ENCODE data around the gene OXNAD1. TPM values are rescaled to one million over a fixed set of nuclear protein-coding genes. Genes with fewer than 3 reads are reported as not detected.

OXNAD1 gene, protein sequence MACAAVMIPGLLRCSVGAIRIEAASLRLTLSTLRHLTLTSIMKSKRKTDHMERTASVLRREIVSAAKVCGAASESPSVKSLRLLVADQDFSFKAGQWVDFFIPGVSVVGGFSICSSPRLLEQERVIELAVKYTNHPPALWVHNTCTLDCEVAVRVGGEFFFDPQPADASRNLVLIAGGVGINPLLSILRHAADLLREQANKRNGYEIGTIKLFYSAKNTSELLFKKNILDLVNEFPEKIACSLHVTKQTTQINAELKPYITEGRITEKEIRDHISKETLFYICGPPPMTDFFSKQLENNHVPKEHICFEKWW
- 9.0 and 9.5 TPM in 2 replicates for total RNA-seq

DNA sequence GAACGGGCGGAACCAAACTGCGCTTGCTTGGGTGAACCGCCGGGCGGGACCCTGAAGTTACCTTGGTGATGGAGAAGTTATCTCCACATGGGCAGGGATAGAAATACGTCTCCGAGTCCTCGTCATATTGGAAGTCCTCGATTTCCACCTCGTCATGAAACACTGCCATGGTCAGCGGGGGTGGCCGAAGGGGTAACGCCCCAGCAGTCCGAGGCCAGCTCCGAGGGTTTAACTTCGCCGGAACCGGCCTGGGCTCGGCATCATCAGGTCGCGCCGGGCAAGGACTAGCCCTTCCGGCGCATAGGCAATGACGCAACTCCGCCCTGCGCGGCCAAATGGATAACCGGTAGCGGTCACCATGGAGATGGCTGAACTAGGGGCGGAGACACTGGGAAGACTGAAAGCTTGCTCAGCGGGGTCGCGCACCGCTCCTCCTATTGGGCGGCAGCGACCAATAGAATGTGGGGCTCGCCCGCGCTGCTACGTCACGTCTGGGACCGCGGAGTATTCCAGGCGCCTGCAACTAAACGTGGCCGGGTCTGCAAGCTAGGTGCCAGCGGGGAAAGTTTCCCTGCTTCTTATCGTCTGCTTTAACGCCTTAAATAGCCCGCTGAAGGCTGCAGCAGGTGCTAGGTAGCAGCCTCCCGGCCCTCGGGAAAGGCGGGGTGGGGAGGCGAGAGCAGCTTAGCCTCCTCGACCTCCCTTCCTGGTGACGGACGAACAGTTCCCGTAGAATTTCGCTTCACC lies at the start of gene OXNAD1, which contains the start of gene DPH3:
TSS of gene OXNAD1 (plus strand) at position 505 of the 747 bp plus-strand sequence. CDS start 5,741 bp downstream, outside the sequence.
TSS of gene DPH3 (minus strand) at position 236 of the 747 bp plus-strand sequence. CDS start at position 169, 67 bp downstream.
- DNase-seq (ENCODE audit: low read depth): peak; percentile 100
- TF ChIP-seq, protein P1, sequence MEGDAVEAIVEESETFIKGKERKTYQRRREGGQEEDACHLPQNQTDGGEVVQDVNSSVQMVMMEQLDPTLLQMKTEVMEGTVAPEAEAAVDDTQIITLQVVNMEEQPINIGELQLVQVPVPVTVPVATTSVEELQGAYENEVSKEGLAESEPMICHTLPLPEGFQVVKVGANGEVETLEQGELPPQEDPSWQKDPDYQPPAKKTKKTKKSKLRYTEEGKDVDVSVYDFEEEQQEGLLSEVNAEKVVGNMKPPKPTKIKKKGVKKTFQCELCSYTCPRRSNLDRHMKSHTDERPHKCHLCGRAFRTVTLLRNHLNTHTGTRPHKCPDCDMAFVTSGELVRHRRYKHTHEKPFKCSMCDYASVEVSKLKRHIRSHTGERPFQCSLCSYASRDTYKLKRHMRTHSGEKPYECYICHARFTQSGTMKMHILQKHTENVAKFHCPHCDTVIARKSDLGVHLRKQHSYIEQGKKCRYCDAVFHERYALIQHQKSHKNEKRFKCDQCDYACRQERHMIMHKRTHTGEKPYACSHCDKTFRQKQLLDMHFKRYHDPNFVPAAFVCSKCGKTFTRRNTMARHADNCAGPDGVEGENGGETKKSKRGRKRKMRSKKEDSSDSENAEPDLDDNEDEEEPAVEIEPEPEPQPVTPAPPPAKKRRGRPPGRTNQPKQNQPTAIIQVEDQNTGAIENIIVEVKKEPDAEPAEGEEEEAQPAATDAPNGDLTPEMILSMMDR (IDR thresholded peaks at IDR 0.05; ENCODE audit: insufficient read depth, low read depth, low read length): no peak
- H3K4me3 ChIP-seq (ENCODE audit: low read depth, low read length): peak within 1 kb of the TSS; percentile 92

DNA sequence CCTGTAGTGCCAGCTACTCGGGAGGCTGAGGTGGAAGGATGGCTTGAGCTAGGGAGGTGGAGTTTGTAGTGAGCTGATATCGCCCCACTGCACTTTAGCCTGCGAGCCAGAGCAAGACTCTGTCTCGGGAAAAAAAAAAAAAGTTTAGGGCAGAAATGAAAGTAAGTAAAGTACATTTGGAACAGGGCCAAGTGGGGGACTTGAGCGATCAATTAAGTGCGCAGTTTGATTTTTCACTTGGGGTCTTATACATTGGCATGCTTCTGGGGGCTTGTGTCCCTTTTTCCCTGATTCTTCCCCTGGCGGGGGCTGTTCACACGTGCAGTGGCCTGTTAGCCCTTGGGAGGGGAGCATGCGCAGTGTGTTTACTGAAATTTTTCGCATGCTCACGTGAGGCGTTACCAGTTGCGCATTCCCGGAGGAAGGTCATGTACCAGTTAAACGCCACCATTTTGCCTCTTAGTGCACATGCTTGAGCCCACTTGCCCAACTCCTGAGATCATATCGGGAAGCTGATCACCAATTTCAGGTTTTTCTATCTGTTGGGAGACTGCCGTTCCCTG lies 48.6 kb upstream of the OXNAD1 start:
- DNase-seq (ENCODE audit: low read depth): no peak
- TF ChIP-seq, protein P1 (IDR thresholded peaks at IDR 0.05; ENCODE audit: insufficient read depth, low read depth, low read length): no peak
- no peak overlapping the region for H3K4me3 ChIP-seq (ENCODE audit: low read depth, low read length)

DNA sequence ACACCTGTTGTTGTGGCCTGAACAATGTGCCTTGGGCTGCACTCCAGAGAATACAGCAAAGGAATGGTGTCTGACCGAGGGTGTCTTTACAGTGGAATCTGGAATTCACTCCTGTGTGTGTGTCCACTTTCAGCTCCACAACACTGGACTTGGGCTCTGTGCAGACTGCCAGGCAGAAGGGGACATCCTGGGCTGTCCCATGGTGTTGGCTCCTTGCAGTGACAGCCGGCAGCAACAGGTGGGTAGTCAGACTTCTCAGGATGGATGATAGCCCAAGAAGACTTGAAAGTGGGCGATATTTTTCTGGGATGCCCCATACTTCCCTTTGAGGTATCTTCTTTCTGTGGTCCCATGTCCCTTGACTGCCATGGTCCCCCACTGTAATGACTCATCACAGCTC lies 45.2 kb upstream of the OXNAD1 start:
- no peak overlapping the region for H3K4me3 ChIP-seq (ENCODE audit: low read depth, low read length)
- TF ChIP-seq, protein P1 (IDR thresholded peaks at IDR 0.05; ENCODE audit: insufficient read depth, low read depth, low read length): no peak
- DNase-seq (ENCODE audit: low read depth): no peak

DNA sequence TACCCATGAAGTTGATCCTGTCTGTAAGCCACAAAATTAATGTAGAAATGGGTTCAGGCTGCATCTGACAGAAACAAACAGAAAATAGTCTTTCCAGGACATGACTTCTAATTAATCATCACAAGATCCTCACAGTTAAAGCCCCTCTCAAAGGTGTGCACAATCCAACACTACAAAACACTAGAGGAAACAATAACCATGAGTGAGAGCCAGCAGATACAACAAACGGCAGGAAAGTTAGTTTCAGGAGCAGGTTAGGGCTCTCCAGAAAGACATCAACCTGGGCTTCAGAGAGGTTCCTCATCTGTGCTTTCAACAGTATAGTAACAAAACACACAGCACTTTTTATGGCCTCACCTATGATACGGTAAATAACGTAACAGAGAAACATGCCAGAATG lies 43.0 kb upstream of the OXNAD1 start:
- TF ChIP-seq, protein P1 (IDR thresholded peaks at IDR 0.05; ENCODE audit: insufficient read depth, low read depth, low read length): no peak
- no peak for DNase-seq (ENCODE audit: low read depth)
- H3K4me3 ChIP-seq (ENCODE audit: low read depth, low read length): no peak overlapping the region

DNA sequence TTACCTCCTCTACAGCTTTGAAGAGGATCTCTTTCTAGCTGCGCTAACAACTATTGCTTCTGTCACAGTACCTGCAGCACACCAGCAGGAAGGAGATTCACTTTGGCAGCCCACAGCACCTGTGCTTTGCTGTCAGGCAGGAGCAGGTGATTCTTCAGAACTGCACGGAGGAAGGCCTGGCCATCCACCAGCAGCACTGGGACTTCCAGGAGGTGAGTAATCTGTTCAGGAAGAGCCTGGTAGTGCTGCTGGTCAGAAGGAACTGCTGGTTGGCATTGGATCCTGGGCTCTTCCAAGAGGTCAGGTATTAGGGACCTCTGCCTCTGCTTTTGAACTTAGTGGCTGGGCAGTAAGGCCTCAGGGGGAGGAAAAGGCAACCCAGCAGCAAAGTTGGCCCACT lies 42.5 kb upstream of the OXNAD1 start:
- DNase-seq (ENCODE audit: low read depth): no peak
- TF ChIP-seq, protein P1 (IDR thresholded peaks at IDR 0.05; ENCODE audit: insufficient read depth, low read depth, low read length): no peak
- no peak overlapping the region for H3K4me3 ChIP-seq (ENCODE audit: low read depth, low read length)

DNA sequence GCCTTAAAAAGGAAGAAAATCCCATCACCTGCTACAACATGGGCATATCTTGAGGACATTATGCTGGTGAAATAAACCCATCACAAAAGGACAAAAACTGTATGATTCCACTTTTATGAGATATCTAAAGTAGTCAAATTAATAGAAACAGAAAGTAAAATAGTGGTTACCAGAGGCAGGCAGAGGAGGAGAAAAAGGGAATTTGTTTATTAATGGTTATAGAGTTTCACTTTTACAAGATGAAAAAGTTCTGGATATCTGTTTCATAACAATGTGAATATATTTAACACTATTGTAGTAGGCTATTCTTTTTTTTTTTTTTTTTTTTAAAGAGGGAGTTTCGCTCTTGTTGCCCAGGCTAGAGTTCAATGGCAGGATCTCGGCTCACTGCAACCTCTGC lies 40.7 kb upstream of the OXNAD1 start:
- TF ChIP-seq, protein P1 (IDR thresholded peaks at IDR 0.05; ENCODE audit: insufficient read depth, low read depth, low read length): no peak
- H3K4me3 ChIP-seq (ENCODE audit: low read depth, low read length): no peak overlapping the region
- DNase-seq (ENCODE audit: low read depth): no peak
